Measurements from ENCODE around the gene PPA2. TPM values are rescaled to one million over a fixed set of nuclear protein-coding genes. Genes with fewer than 3 reads are reported as not detected.

Gene PPA2
- total RNA-seq, 1 donor from 2014 or later, result 157 TPM

Small RNA genes lying within 50 kb of the gene (small RNA-seq; reads per million reads assigned to genes)
- not detected for gene RNU6-553P (ENCODE audit: low replicate concordance)

Other genes starting within 250 kb of the PPA2 start
- gene ARHGEF38, start 78.6 kb upstream of the PPA2 start, total RNA-seq, result 1.3 TPM
- gene INTS12, start 234.6 kb upstream of the PPA2 start, total RNA-seq, result 19.3 TPM
- gene GSTCD, start 234.7 kb upstream of the PPA2 start, total RNA-seq, result 26.1 TPM